Sigmoid colon (tissue), 7 donors: ENCODE measurements around the gene GRID1. TPM values are rescaled to one million over a fixed set of nuclear protein-coding genes. Genes with fewer than 3 reads are reported as not detected.
"Not testable (repeated sequence)": the region's sequence is repeated elsewhere in the genome, so short reads cannot be mapped to it uniquely, and the experiment has no call there.

Source experiments
- DNase-seq: peaks from one replicate; pipeline ENCODE4 v3.0.0-alpha.2; 2019
- H3K27ac ChIP-seq, 4 donors: fragments of 200-600 bp; sonication (generic); one replicate each; pipeline ENCODE4 v1.5.1; 2016 to 2019; ENCODE audit warnings: mild to moderate bottlenecking in 1 of 4
- H3K27me3 ChIP-seq, 3 donors: fragments of 200-600 bp; sonication (generic); one replicate each; pipeline ENCODE4 v1.5.1; 2019; ENCODE audit warnings: mild to moderate bottlenecking in 1 of 3
- H3K36me3 ChIP-seq, 4 donors: fragments of 200-600 bp; sonication (generic); one replicate each; pipeline ENCODE4 v1.5.1; 2016 to 2019
- H3K4me1 ChIP-seq, 4 donors: fragments of 200-600 bp; sonication (generic); one replicate each; pipeline ENCODE4 v1.5.1; 2017 to 2019
- H3K4me3 ChIP-seq, 4 donors: fragments of 200-600 bp; sonication (generic); one replicate each; pipeline ENCODE4 v1.5.1; 2017 to 2019; ENCODE audit warnings: mild to moderate bottlenecking in 2 of 4, moderate library complexity in 1 of 4
- H3K9me3 ChIP-seq, 4 donors: fragments of 200-600 bp in 3 of 4; sonication (generic) in 3 of 4; one replicate each; pipeline versions ENCODE4 v1.5.1 to v1.6.1; 2013 to 2019
- EP300 ChIP-seq, 4 donors: sonication (generic); formaldehyde crosslinking; IDR thresholded peaks; one replicate each; pipeline ENCODE4 v1.6.1; 2017; ENCODE audit warnings: antibody characterized with exemption in 4 of 4
- POLR2A ChIP-seq, 2 donors: fragments of 450-650 bp; IDR thresholded peaks; one replicate each; pipeline ENCODE4 v1.6.1; 2016; ENCODE audit warnings: antibody characterized with exemption in 2 of 2, mild to moderate bottlenecking in 2 of 2, moderate library complexity in 2 of 2
- POLR2AphosphoS5 ChIP-seq, 4 donors: sonication (generic); formaldehyde crosslinking; IDR thresholded peaks; one replicate each; pipeline ENCODE4 v1.6.1; 2017; ENCODE audit warnings: antibody characterized with exemption in 4 of 4
- WGBS, 2 donors: extraction: QIAGEN DNeasy Blood & Tissue Kit; methylation state at CpG; one replicate each; pipeline ENCODE4 v1.1.7; 2013; 5-methylcytosine and 5-hydroxymethylcytosine counted together
- intact Hi-C: fragments of 100-400 bp; cut with DNase I; formaldehyde crosslinking; loops from one replicate; pipeline ENCODE4 v1.15.1; 2023
- polyA plus RNA-seq, 3 donors: library from polyadenylated mRNA; stranded (reverse); fragments of 200-250 nt; gene quantifications; one replicate each; pipeline ENCODE4 v1.2.3, GENCODE V29; 2013
- total RNA-seq, 4 donors: library from RNA; depleted of rRNA; stranded (reverse); fragments of >200 nt; gene quantifications; one replicate each; pipeline ENCODE4 v1.1.0, GENCODE V29; 2016
- TF ChIP-seq, protein P1 (sequence below), 4 experiments: fragments of 450-650 bp in 3 of 4; fragments of 200-600 bp in 1 of 4; IDR thresholded peaks; one replicate each; pipeline ENCODE4 v1.5.1; 2016 to 2019; ENCODE audit warnings: antibody characterized with exemption in 4 of 4, mild to moderate bottlenecking in 3 of 4, moderate library complexity in 2 of 4
- donor health status: healthy with polysubstance abuse.
- donor health status: Bipolar disorder and iron deficiency.
- donor health status: healthy.

Gene GRID1
- total and polyA plus RNA-seq, 7 donors = 0.66 to 4.7 (median 1.1) TPM; not detected in 2

DNA sequence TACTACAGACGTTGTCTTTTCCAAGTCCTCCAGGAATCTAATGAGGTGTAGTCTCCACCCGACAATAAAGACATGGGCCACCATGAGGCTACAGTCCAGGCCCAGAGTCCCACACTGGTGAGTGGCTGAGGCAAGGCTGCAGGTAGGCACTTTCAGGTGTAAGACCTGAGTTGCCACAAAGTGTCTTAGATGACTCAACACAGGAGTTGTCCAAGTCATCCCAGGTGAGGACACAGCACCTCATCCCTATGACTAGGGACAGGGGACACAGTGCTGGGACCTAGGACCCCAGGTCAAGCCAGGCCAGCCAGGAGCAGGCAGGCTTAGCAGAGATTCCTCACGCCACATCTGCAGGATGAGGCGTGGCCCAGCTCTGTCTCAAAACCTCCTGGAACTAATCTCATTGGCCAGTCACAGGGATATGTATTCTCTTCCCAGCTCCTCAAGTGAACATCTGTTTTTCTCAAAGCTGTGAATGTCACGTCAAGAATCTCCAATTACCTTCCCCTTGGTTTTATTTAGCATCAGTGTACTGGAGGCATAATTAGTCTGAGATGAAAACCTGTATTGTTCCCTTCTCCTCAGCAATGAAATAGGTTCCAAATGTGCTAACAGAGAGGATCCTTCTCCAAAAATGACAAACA, 254.6 kb downstream of the GRID1 start:
- no peaks in the 10 kb centered on the region for H3K36me3 ChIP-seq
- H3K4me3 ChIP-seq = no peak overlapping the region
- H3K27ac ChIP-seq = no peak overlapping the region
- H3K4me1 ChIP-seq = no peaks in the 10 kb centered on the region
- intact Hi-C loops = no loop called here
- TF ChIP-seq, protein P1, sequence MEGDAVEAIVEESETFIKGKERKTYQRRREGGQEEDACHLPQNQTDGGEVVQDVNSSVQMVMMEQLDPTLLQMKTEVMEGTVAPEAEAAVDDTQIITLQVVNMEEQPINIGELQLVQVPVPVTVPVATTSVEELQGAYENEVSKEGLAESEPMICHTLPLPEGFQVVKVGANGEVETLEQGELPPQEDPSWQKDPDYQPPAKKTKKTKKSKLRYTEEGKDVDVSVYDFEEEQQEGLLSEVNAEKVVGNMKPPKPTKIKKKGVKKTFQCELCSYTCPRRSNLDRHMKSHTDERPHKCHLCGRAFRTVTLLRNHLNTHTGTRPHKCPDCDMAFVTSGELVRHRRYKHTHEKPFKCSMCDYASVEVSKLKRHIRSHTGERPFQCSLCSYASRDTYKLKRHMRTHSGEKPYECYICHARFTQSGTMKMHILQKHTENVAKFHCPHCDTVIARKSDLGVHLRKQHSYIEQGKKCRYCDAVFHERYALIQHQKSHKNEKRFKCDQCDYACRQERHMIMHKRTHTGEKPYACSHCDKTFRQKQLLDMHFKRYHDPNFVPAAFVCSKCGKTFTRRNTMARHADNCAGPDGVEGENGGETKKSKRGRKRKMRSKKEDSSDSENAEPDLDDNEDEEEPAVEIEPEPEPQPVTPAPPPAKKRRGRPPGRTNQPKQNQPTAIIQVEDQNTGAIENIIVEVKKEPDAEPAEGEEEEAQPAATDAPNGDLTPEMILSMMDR (IDR thresholded peaks at IDR 0.05) = no peak
- TF ChIP-seq POLR2AphosphoS5 (IDR thresholded peaks at IDR 0.05) = no peak
- no peak for TF ChIP-seq POLR2A (IDR thresholded peaks at IDR 0.05)
- no peak for TF ChIP-seq EP300 (IDR thresholded peaks at IDR 0.05)
- H3K27me3 ChIP-seq = no peaks in the 10 kb centered on the region
- no peak for DNase-seq
- WGBS, 2 donors = 57 to 74% methylated on average over 5 of the region's 5 CpGs
- no peaks in the 10 kb centered on the region for H3K9me3 ChIP-seq

DNA sequence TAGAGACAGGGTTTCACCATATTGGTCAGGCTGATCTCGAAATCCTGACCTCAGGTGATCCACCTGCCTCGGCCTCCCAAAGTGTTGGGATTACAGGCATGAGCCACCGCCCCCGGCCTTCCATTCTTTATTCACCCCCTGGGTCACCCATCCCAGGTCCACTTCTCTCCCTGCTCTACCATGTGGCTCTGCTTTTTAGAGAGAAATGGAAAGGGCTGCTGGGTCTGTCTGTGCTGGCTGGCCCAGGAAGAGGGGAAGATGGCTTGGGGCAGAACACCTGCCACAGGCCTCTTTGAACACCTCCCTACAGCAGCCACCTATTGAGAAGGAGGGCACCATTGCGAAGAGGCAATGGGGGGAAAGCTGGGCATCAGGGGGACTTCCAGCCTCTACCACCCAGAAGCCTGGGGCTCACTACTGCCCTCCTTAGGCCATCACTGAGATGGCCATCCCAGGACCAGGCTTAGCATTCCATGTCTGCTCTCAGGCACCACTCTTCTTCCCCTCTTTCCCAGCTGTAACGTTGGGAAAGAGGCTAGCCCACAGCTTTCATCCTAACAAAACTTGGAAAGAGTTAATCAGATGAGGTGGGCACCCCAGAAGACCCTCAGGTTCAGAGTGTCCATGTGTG, 256.3 kb downstream of the GRID1 start:
- no peak overlapping the region for H3K4me3 ChIP-seq
- intact Hi-C loops = no loop called here
- no peak for DNase-seq
- H3K27me3 ChIP-seq = no peaks in the 10 kb centered on the region
- 74 to 80% methylated on average over 6 of the region's 6 CpGs for WGBS, 2 donors
- H3K36me3 ChIP-seq = no peaks in the 10 kb centered on the region
- no peaks in the 10 kb centered on the region for H3K9me3 ChIP-seq
- TF ChIP-seq, protein P1 (IDR thresholded peaks at IDR 0.05) = no peak
- TF ChIP-seq POLR2A (IDR thresholded peaks at IDR 0.05) (no peak), POLR2AphosphoS5 (IDR thresholded peaks at IDR 0.05) (no peak), EP300 (IDR thresholded peaks at IDR 0.05) (no peak)
- no peak overlapping the region for H3K27ac ChIP-seq
- H3K4me1 ChIP-seq = no peaks in the 10 kb centered on the region

DNA sequence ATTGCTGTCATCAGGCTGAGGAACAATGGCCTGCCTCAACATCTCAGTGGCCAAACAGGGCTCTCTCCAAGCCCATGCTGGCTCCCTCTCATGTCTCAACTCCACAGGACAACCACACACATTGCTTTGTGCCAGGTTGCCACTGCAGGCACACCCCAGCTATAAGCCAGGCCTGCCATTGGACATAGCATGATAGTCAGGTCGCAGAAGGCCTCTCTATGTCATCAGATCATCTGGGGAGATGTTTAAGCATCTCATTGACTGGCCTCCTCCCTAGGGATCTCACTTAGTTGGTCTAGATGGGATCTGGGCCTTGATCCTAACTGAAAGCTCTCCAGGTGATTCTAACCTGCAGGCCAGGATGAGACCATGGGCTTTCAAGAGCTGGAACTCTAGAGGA, 257.2 kb downstream of the GRID1 start:
- no peak overlapping the region for H3K4me3 ChIP-seq
- no peak for TF ChIP-seq POLR2AphosphoS5 (IDR thresholded peaks at IDR 0.05)
- TF ChIP-seq POLR2A (IDR thresholded peaks at IDR 0.05) = no peak
- TF ChIP-seq, protein P1 (IDR thresholded peaks at IDR 0.05) = no peak
- no peak for TF ChIP-seq EP300 (IDR thresholded peaks at IDR 0.05)
- 64 to 77% methylated on average over 1 of the region's 1 CpG for WGBS, 2 donors
- H3K27ac ChIP-seq = no peak overlapping the region
- no peak for DNase-seq
- no peaks in the 10 kb centered on the region for H3K4me1 ChIP-seq
- H3K36me3 ChIP-seq = no peaks in the 10 kb centered on the region
- no peaks in the 10 kb centered on the region for H3K9me3 ChIP-seq
- intact Hi-C loops = no loop called here
- no peaks in the 10 kb centered on the region for H3K27me3 ChIP-seq

DNA sequence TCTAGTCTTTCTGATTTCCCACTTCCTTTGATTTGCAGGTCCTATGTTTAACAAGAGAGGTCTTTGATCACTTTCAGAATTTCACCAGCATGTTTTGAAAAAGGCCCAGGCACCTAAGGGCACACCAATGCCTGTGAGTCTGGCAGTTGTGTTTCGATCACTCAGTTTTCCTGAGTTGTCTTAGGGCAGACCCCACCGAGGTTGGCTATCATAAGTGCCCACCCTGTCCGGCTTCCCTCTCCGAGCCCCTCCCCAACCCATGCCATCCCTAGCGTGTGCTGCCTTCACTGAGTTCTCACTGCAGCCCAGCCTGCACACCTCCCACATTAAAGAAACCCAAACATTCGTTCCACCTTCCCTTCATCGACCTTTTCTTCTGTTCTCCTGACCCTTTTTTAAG, 257.9 kb downstream of the GRID1 start:
- H3K36me3 ChIP-seq = no peaks in the 10 kb centered on the region
- no peaks in the 10 kb centered on the region for H3K27me3 ChIP-seq
- no peak for TF ChIP-seq POLR2AphosphoS5 (IDR thresholded peaks at IDR 0.05)
- no peaks in the 10 kb centered on the region for H3K9me3 ChIP-seq
- DNase-seq = no peak
- intact Hi-C loops = no loop called here
- no peak overlapping the region for H3K4me3 ChIP-seq
- no peak overlapping the region for H3K27ac ChIP-seq
- WGBS, 2 donors = 80 to 81% methylated on average over 7 of the region's 7 CpGs
- no peaks in the 10 kb centered on the region for H3K4me1 ChIP-seq

DNA sequence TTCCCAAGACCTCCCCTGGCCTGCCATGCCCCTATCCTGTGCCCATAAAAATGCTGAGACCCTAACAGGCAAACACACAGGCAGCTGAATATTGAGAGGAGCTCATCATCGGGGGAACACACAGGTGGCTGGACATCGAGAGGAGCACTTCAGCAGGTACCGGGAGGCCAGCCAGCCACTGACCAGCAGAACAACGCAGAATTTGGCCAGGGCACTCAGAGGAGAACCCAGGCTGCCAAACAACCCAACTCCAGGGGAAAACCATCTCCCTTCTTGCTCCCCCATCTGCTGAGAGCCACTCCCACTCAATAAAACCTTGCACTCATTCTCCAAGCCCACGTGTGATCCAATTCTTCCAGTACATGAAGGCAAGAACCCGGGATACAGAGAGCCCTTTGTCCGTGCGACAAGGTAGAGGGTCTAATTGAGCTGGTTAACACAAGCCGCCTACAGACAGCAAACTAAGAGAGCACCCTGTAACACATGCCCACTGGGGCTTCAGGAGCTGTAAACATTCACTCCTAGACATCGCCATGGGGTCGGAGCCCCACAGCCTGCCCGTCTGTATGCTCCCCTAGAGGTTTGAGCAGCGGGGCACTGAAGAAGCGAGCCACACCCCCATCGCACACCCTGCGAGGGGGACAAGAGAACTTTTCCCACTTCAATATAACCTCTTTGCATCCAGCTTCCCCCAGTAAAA, 258.8 kb downstream of the GRID1 start:
- H3K4me3 ChIP-seq, DNase-seq, H3K9me3 ChIP-seq, H3K27me3 ChIP-seq, H3K27ac ChIP-seq, intact Hi-C loops, H3K4me1 ChIP-seq, H3K36me3 ChIP-seq: not testable (repeated sequence)
- WGBS, 2 donors = 54 to 73% methylated on average over 16 of the region's 16 CpGs
